Activated T-helper 2 cell treated with anti-CD3 and anti-CD28 coated beads, Interferon-gamma antibody, Interleukin-2, Interleukin-4, amounts not matched to agents 10 μg/mL and 5 μg/mL and 100 μg/mL, durations not matched to agents 14 hours and 24 hours and 36 hours (primary cell): Measurements from ENCODE around the gene MTMR2. TPM values are rescaled to one million over a fixed set of nuclear protein-coding genes. Genes with fewer than 3 reads are reported as not detected.
A peak's percentile ranks its signal among the peaks of the same experiment; 100 is the strongest.

Experiments
- DNase-seq: peaks from one replicate; pipeline ENCODE4 v3.0.0; 2021; ENCODE audit warnings: low spot score
- H3K27ac Mint-ChIP-seq: one replicate; pipeline ENCODE4 v1.8.0; 2021; ENCODE audit warnings: mixed read lengths
- H3K27me3 Mint-ChIP-seq: one replicate; pipeline ENCODE4 v1.8.0; 2021; ENCODE audit warnings: low read depth, mixed read lengths
- H3K36me3 Mint-ChIP-seq: one replicate; pipeline ENCODE4 v1.8.0; 2021; ENCODE audit warnings: low read depth, mixed read lengths
- H3K4me1 Mint-ChIP-seq: one replicate; pipeline ENCODE4 v1.8.0; 2021; ENCODE audit warnings: low read depth, mixed read lengths
- H3K4me3 Mint-ChIP-seq: one replicate; pipeline ENCODE4 v1.8.0; 2021; ENCODE audit warnings: low read depth, mild to moderate bottlenecking, moderate library complexity, mixed read lengths
- H3K9me3 Mint-ChIP-seq: one replicate; pipeline ENCODE4 v1.8.0; 2021; ENCODE audit warnings: mixed read lengths
- intact Hi-C: fragments of 100-400 bp; cut with micrococcal nuclease; formaldehyde crosslinking; loops from one replicate; pipeline ENCODE4 v1.15.1; 2023
- total RNA-seq: library from RNA; stranded (reverse); gene quantifications from 2 replicates; pipeline ENCODE4 v1.2.3, GENCODE V29; 2022

Gene MTMR2
- total RNA-seq, 1 donor from 2014 or later, result 45.4 TPM

- Mint-ChIP-seq H3K27me3 (peaks cover 13% of the 10 kb centered on the region), H3K4me1 (no peaks in the 10 kb centered on the region), H3K27ac (no peak overlapping the region), H3K4me3 (no peak overlapping the region), H3K36me3 (no peaks in the 10 kb centered on the region), H3K9me3 (peaks cover 10% of the 10 kb centered on the region)
- no peak for DNase-seq
- intact Hi-C loops, result no loop called here
Observed at GRCh38 chr11:95930948-95931347, 7.0 kb upstream of the MTMR2 start.

DNA sequence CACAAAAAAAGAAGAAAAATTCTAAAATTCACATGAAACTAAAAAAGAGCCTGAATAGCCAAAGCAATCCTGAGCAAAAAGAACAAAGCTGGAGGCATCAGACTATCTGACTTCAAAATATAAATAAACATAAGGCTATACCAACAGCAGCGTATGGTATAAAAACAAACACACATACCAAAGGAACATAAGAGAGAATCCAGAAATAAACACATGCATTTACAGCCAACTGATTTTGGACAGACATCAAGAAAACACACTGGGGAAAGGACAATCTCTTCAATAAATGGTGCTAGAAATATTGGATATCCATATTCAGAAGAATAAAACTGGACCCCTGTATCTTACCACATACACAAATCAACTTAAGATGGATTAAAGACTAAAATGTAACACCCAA, 2.8 kb upstream of the MTMR2 start:
- Mint-ChIP-seq H3K27ac (no peak overlapping the region), H3K27me3 (peaks cover 8% of the 10 kb centered on the region), H3K9me3 (peaks cover 10% of the 10 kb centered on the region), H3K36me3 (peaks cover 3% of the 10 kb centered on the region), H3K4me1 (peaks cover 23% of the 10 kb centered on the region), H3K4me3 (no peak overlapping the region)
- no peak for DNase-seq
- intact Hi-C loops, result loop anchor here (10.0 kb wide), 1 partner anchor 328 kb away; no protein-coding TSS in a partner anchor

DNA sequence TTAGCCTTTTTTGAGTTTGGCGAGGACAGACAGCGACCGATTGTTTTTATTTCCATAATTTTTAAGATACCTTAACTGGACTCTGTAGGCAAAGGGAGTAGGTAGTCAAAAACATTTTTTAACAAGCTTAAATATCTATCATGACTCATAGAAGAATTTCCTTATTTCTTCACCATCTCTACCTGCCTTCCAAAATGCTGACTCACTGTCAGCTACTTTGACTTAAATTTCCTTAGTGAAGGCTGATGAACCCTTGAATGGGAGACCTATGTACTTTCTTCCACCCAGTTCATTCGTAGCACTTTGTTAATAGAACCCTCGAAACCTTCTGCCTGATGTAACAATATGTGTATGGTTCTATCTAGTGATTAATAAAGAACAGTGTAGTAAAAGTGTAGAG, 1.1 kb upstream of the MTMR2 start:
- DNase-seq, result no peak
- Mint-ChIP-seq H3K36me3 (peaks cover 3% of the 10 kb centered on the region), H3K27ac (no peak overlapping the region), H3K9me3 (no peaks in the 10 kb centered on the region), H3K4me3 (peak overlapping the region; percentile 100), H3K4me1 (peaks cover 23% of the 10 kb centered on the region), H3K27me3 (peaks cover 6% of the 10 kb centered on the region)
- intact Hi-C loops, result loop anchor here (2.0 to 10.0 kb wide), 2 partner anchors 134 to 330 kb away; partner anchors contain the start of gene CEP57

DNA sequence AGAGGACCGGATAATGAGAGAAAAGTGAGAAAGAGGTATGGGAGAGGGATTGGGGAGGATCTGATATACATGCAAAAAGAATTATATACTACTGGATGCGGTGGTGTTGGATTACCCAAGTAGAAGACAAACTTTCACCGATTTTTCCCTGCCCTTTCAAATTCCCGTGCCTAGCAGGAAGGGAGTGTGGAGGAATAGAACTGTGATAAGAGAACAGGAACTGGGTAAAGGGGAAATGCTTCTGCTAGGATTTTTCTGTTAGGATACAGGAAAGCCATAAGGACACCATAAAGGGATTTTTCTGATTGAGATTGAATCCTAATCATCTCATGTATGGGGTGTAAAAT, 480 bp upstream of the MTMR2 start:
- Mint-ChIP-seq H3K27ac (peak overlapping the region; percentile 99), H3K4me1 (peaks cover 23% of the 10 kb centered on the region), H3K36me3 (peaks cover 3% of the 10 kb centered on the region), H3K4me3 (peak overlapping the region; percentile 100), H3K27me3 (peaks cover 6% of the 10 kb centered on the region), H3K9me3 (no peaks in the 10 kb centered on the region)
- intact Hi-C loops, result loop anchor here (1.0 to 10.0 kb wide), 4 partner anchors 88 to 466 kb away; partner anchors contain the start of genes CEP57 and JRKL
- DNase-seq, result no peak

GRCh38 chr11:95923439-95923727, 524 bp downstream of the MTMR2 start:
- Mint-ChIP-seq H3K36me3 (peaks cover 3% of the 10 kb centered on the region), H3K9me3 (no peaks in the 10 kb centered on the region), H3K27ac (peak overlapping the region; percentile 99), H3K4me1 (peaks cover 23% of the 10 kb centered on the region), H3K4me3 (peak overlapping the region; percentile 100), H3K27me3 (peaks cover 5% of the 10 kb centered on the region)
- intact Hi-C loops, result loop anchor here (5.0 to 10.0 kb wide), 2 partner anchors 89 to 331 kb away; no protein-coding TSS in a partner anchor
- DNase-seq, result no peak

GRCh38 chr11:95922536-95923438, 1.1 kb downstream of the MTMR2 start:
- H3K4me3 Mint-ChIP-seq, result peak overlapping the region; percentile 100
- peaks cover 3% of the 10 kb centered on the region for H3K27me3 Mint-ChIP-seq
- intact Hi-C loops, result loop anchor here (5.0 to 10.0 kb wide), 2 partner anchors 90 to 332 kb away; no protein-coding TSS in a partner anchor
- H3K9me3 Mint-ChIP-seq, result no peaks in the 10 kb centered on the region
- DNase-seq, result no peak
- H3K4me1 Mint-ChIP-seq, result peaks cover 23% of the 10 kb centered on the region
- H3K27ac Mint-ChIP-seq, result peak overlapping the region; percentile 99
- peaks cover 3% of the 10 kb centered on the region for H3K36me3 Mint-ChIP-seq

DNA sequence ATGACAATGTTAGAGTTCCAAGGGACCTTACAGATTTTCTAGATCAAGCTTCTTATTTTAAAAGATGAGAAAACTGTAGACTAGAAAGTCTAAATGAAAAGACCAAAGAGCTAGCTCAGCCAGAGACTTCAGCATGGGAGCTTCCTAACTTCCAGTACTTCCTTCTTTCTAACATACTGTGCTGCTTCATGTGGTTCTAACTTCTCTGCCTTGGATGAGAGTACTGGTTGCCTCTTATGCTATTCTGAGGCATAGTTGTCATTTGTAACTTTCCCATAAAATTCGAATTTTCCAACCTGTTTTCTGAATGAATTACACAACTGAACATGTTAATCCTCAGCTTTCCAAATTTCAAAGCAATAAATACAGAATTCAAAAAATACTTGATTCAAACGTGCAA, 1.8 kb downstream of the MTMR2 start:
- intact Hi-C loops, result loop anchor here (5.0 to 10.0 kb wide), 2 partner anchors 90 to 333 kb away; no protein-coding TSS in a partner anchor
- peaks cover 3% of the 10 kb centered on the region for H3K27me3 Mint-ChIP-seq
- no peaks in the 10 kb centered on the region for H3K9me3 Mint-ChIP-seq
- peak overlapping the region; percentile 100 for H3K4me3 Mint-ChIP-seq
- H3K36me3 Mint-ChIP-seq, result peaks cover 3% of the 10 kb centered on the region
- peaks cover 23% of the 10 kb centered on the region for H3K4me1 Mint-ChIP-seq
- DNase-seq, result no peak
- H3K27ac Mint-ChIP-seq, result no peak overlapping the region

DNA sequence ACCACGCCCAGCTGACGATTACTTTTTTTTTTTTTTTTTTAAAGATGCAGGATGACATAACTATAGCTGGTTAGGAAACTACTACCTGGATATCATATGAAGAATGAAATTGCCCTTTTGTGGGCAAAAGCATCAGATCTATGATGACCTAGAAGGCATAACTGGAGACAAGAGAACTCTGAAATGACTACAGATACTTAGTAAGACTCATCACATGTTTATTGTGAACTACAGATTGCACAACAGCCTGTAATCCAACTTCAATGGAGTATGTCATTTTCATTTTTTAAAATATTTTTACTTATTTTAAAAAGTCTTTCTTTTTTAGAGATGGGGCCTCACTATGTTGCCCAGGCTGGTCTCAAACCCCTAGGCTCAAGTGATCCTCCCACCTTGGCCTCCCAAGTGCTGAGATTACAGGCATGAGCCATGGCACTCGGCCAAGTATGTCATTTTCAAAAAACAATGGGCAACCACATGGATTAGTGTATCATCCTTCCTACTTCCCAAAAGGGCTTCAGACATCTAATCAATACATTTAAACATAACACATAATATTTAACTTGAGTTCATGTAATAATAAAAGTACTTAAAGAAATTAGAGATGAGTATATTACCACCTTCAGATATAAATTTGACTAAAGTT, 3.3 kb downstream of the MTMR2 start:
- Mint-ChIP-seq H3K27ac (no peak overlapping the region), H3K4me3 (no peak overlapping the region), H3K9me3 (no peaks in the 10 kb centered on the region), H3K36me3 (peaks cover 3% of the 10 kb centered on the region), H3K27me3 (no peaks in the 10 kb centered on the region), H3K4me1 (peaks cover 28% of the 10 kb centered on the region)
- intact Hi-C loops, result loop anchor here (5.0 to 10.0 kb wide), 2 partner anchors 92 to 334 kb away; no protein-coding TSS in a partner anchor
- DNase-seq, result no peak

- peaks cover 3% of the 10 kb centered on the region for H3K36me3 Mint-ChIP-seq
- intact Hi-C loops, result no loop called here
- H3K4me1 Mint-ChIP-seq, result peaks cover 22% of the 10 kb centered on the region
- H3K9me3 Mint-ChIP-seq, result no peaks in the 10 kb centered on the region
- H3K27ac Mint-ChIP-seq, result no peak overlapping the region
- H3K4me3 Mint-ChIP-seq, result no peak overlapping the region
- H3K27me3 Mint-ChIP-seq, result no peaks in the 10 kb centered on the region
- DNase-seq, result no peak
Observed at GRCh38 chr11:95919514-95919913, 4.4 kb downstream of the MTMR2 start.

DNA sequence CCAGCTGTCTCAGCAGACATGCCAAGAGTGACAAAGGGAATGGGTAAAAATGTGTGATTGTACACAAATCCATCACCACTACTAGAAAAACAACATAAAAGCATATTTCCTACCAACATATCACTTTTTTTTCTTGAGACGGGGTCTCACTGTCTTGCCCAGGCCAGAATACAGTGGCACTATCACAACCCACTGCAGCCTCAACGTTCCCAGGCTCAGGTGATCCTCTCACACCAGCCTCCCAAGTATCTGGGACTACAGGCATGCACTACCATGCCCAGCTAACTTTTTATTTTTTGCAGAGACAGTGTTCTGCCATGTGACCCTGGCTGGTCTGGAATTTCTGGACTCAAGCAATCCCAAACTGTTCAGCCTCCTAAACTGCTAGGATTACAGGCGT, 5.2 kb downstream of the MTMR2 start:
- no peak for DNase-seq
- peaks cover 21% of the 10 kb centered on the region for H3K4me1 Mint-ChIP-seq
- no peaks in the 10 kb centered on the region for H3K36me3 Mint-ChIP-seq
- no peak overlapping the region for H3K27ac Mint-ChIP-seq
- no peaks in the 10 kb centered on the region for H3K9me3 Mint-ChIP-seq
- intact Hi-C loops, result no loop called here
- no peak overlapping the region for H3K4me3 Mint-ChIP-seq
- no peaks in the 10 kb centered on the region for H3K27me3 Mint-ChIP-seq

DNA sequence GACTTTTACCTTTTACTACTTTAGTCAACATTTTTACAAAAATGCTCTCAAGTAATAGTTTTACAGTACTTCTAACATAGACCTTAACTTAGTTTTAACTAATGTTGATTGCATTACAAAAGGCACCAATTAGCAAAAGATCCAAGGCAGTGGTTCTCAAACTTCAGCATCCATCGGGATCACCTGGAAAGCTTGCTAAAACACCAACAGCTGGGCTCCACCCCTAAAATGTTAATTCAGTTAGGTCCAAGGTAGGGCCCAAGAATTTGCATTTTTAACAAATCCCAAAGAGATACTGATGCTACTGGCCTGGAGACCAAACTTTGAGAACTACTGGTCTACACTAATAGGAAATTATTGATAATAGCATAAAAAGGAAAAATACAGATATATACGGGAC, 5.9 kb downstream of the MTMR2 start:
- H3K9me3 Mint-ChIP-seq, result no peaks in the 10 kb centered on the region
- H3K4me3 Mint-ChIP-seq, result no peak overlapping the region
- no peaks in the 10 kb centered on the region for H3K36me3 Mint-ChIP-seq
- H3K27me3 Mint-ChIP-seq, result no peaks in the 10 kb centered on the region
- intact Hi-C loops, result no loop called here
- H3K27ac Mint-ChIP-seq, result no peak overlapping the region
- H3K4me1 Mint-ChIP-seq, result peaks cover 24% of the 10 kb centered on the region
- no peak for DNase-seq

GRCh38 chr11:95917193-95918036, 6.5 kb downstream of the MTMR2 start:
- no peak overlapping the region for H3K4me3 Mint-ChIP-seq
- no peaks in the 10 kb centered on the region for H3K36me3 Mint-ChIP-seq
- no peak for DNase-seq
- H3K27ac Mint-ChIP-seq, result no peak overlapping the region
- no peaks in the 10 kb centered on the region for H3K9me3 Mint-ChIP-seq
- peaks cover 21% of the 10 kb centered on the region for H3K4me1 Mint-ChIP-seq
- H3K27me3 Mint-ChIP-seq, result no peaks in the 10 kb centered on the region
- intact Hi-C loops, result no loop called here
